RWPE2 (cell line): ENCODE measurements around the gene PUM1.

Experiments
- ATAC-seq: fragments of 200-7000 bp; cut with Tn5 transposase; 3 replicates; pipeline ENCODE4 v1.9.1; 2021; ENCODE audit warnings: low read depth
- DNase-seq: peaks from one replicate; pipeline ENCODE4 v3.0.0-alpha.2; 2020; ENCODE audit warnings: low spot score
- H3K27ac ChIP-seq: fragments of 450-650 bp; 2 replicates; pipeline ENCODE4 v1.5.1; 2017; ENCODE audit warnings: mild to moderate bottlenecking; ENCODE audit not compliant: poor library complexity, severe bottlenecking
- H3K27me3 ChIP-seq: fragments of 250-450 bp; sonication (Bioruptor Pico); 2 replicates; pipeline ENCODE4 v1.5.1; 2021; ENCODE audit warnings: mild to moderate bottlenecking, moderate library complexity; ENCODE audit not compliant: insufficient read depth, poor library complexity, severe bottlenecking
- H3K36me3 ChIP-seq: fragments of 250-450 bp; sonication (Bioruptor Pico); 2 replicates; pipeline ENCODE4 v1.5.1; 2020; ENCODE audit warnings: low read depth, mild to moderate bottlenecking, moderate library complexity
- H3K4me1 ChIP-seq: fragments of 250-450 bp; sonication (Bioruptor Pico); 2 replicates; pipeline ENCODE4 v1.5.1; 2021; ENCODE audit warnings: mild to moderate bottlenecking, moderate library complexity; ENCODE audit not compliant: insufficient read depth, poor library complexity, severe bottlenecking
- H3K4me3 ChIP-seq: fragments of 250-450 bp; sonication (Bioruptor Pico); 2 replicates; pipeline ENCODE4 v1.5.1; 2021; ENCODE audit warnings: mild to moderate bottlenecking, moderate library complexity; ENCODE audit not compliant: severe bottlenecking
- H3K9me3 ChIP-seq: fragments of 250-450 bp; sonication (Bioruptor Pico); 2 replicates; pipeline ENCODE4 v1.5.1; 2021; ENCODE audit warnings: mild to moderate bottlenecking, moderate library complexity; ENCODE audit not compliant: severe bottlenecking
- CTCF ChIP-seq: fragments of 450-650 bp; IDR thresholded peaks from one replicate; pipeline ENCODE4 v1.5.1; 2017; ENCODE audit warnings: mild to moderate bottlenecking, moderate library complexity; ENCODE audit not compliant: poor library complexity, severe bottlenecking

The PUM1 gene

GRCh38 chr1:30934613-30935012, 130.9 kb downstream of the PUM1 start:
- no peak for DNase-seq
- Histone ChIP-seq H3K27ac (peak overlapping the region; percentile 70), H3K27me3 (no peaks in the 10 kb centered on the region), H3K4me1 (peaks cover 15% of the 10 kb centered on the region), H3K36me3 (peaks cover 74% of the 10 kb centered on the region), H3K9me3 (no peaks in the 10 kb centered on the region), H3K4me3 (no peak overlapping the region)
- no peak for ATAC-seq
- no peak for TF ChIP-seq CTCF

GRCh38 chr1:30933874-30934252, 131.7 kb downstream of the PUM1 start:
- peak; percentile 77 for ATAC-seq
- H3K9me3 ChIP-seq = no peaks in the 10 kb centered on the region
- DNase-seq = no peak
- no peaks in the 10 kb centered on the region for H3K27me3 ChIP-seq
- H3K4me1 ChIP-seq = peaks cover 15% of the 10 kb centered on the region
- H3K36me3 ChIP-seq = peaks cover 66% of the 10 kb centered on the region
- H3K27ac ChIP-seq = peak overlapping the region; percentile 70
- no peak overlapping the region for H3K4me3 ChIP-seq
- TF ChIP-seq CTCF = no peak

GRCh38 chr1:30930631-30931173, 134.8 kb downstream of the PUM1 start:
- H3K36me3 ChIP-seq = peaks cover 38% of the 10 kb centered on the region
- H3K4me3 ChIP-seq = no peak overlapping the region
- no peaks in the 10 kb centered on the region for H3K27me3 ChIP-seq
- TF ChIP-seq CTCF = no peak
- DNase-seq = no peak
- peaks cover 19% of the 10 kb centered on the region for H3K4me1 ChIP-seq
- no peak for ATAC-seq
- H3K27ac ChIP-seq = no peak overlapping the region
- H3K9me3 ChIP-seq = no peaks in the 10 kb centered on the region

- DNase-seq (no peak), ATAC-seq (0 out of 3 replicates have a peak, but pooled peaks have one; percentile 4)
- TF ChIP-seq CTCF = no peak
- no peak overlapping the region for H3K4me3 ChIP-seq
- H3K36me3 ChIP-seq = peaks cover 32% of the 10 kb centered on the region
- no peaks in the 10 kb centered on the region for H3K9me3 ChIP-seq
- no peak overlapping the region for H3K27ac ChIP-seq
- no peaks in the 10 kb centered on the region for H3K27me3 ChIP-seq
- peaks cover 14% of the 10 kb centered on the region for H3K4me1 ChIP-seq
Measured at GRCh38 chr1:30929944-30930525, 135.5 kb downstream of the PUM1 start.
